Measurements from ENCODE around the gene C12orf57. TPM values are rescaled to one million over a fixed set of nuclear protein-coding genes. Genes with fewer than 3 reads are reported as not detected.

Gene C12orf57
- total and polyA plus RNA-seq, 2 of the 13 experiments (the other 11 are each of a cell fraction or from before 2014, with no cell fraction given): 84.0 to 287 TPM

- no peak for TF ChIP-seq ZNF24 (IDR thresholded peaks at IDR 0.05)
- no peak for TF ChIP-seq XRCC5 (optimal IDR thresholded peaks at IDR 0.05; ENCODE audit: low read length)
- TF ChIP-seq MEF2D (CRISPR knock-in tag; IDR thresholded peaks at IDR 0.05): 0 out of 2 replicates have a peak, but pooled peaks have one; percentile 24
- no peak for TF ChIP-seq RELA (CRISPR knock-in tag; IDR thresholded peaks at IDR 0.05)
- no peak for TF ChIP-seq MED8 (CRISPR knock-in tag; IDR thresholded peaks at IDR 0.05; ENCODE audit: insufficient replicate concordance)
- TF ChIP-seq YY1 (IDR thresholded peaks at IDR 0.05; ENCODE audit: insufficient read depth, insufficient replicate concordance, low read depth, low read length): no peak
- TF ChIP-seq ARID3A (IDR thresholded peaks at IDR 0.05; ENCODE audit: low read depth, low read length): peak; percentile 50; the same call in 1 of the 2 replicates
- 0 out of 2 replicates have a peak, but pooled peaks have one; percentile 37 for TF ChIP-seq RXRA (CRISPR knock-in tag; IDR thresholded peaks at IDR 0.05)
- no peak for TF ChIP-seq ZNF616 (CRISPR knock-in tag; IDR thresholded peaks at IDR 0.05; ENCODE audit: low read depth)
- no peak for TF ChIP-seq ZNF513 (CRISPR knock-in tag; conservative IDR thresholded peaks at IDR 0.05)
- TF ChIP-seq NCOR1 (IDR thresholded peaks at IDR 0.05; ENCODE audit: borderline replicate concordance, low read length): 0 out of 2 replicates have a peak, but pooled peaks have one; percentile 22
- no peak for TF ChIP-seq ZNF407 (CRISPR knock-in tag; IDR thresholded peaks at IDR 0.05; ENCODE audit: not compliant biosample characterization)
- no peak for TF ChIP-seq THAP7 (CRISPR knock-in tag; IDR thresholded peaks at IDR 0.05)
Observed at GRCh38 chr12:6904280-6905276, 39.2 kb upstream of the C12orf57 start, which contains the start of gene LRRC23 (continued).
